ENCODE measurements around the gene SLC30A5.

Gene SLC30A5

GRCh38 chr5:69049151-69049550, 44.7 kb upstream of the SLC30A5 start:
- H3K4me1 ChIP-seq (ENCODE audit: control insufficient read depth in 2 of 2, insufficient read depth in 1 of 2, low read depth in 1 of 2, low read length in 2 of 2) = peaks cover 2 to 3% of the 10 kb centered on the region in 2 donors
- H3K14ac ChIP-seq (ENCODE audit: low read length) = no peak overlapping the region
- H3K27me3 ChIP-seq (ENCODE audit: control insufficient read depth in 3 of 3, insufficient read depth in 3 of 3, low read depth in 1 of 3, low read length in 3 of 3) = peaks cover 0 to 1% (median 0%) of the 10 kb centered on the region in 3 experiments
- no peak overlapping the region for H3K23ac ChIP-seq (ENCODE audit: low read depth, low read length, poor library complexity)
- no peak overlapping the region for H4K91ac ChIP-seq (ENCODE audit: low read depth, low read length, poor library complexity)
- no peaks in the 10 kb centered on the region for H3K79me1 ChIP-seq (ENCODE audit: low read depth, low read length)
- no CpG with 5 or more reads among the region's 1 CpG for WGBS, 2 donors (ENCODE audit: extremely low coverage in 2 of 2, insufficient read length in 2 of 2, insufficient replicate concordance in 1 of 2)
- no peaks in the 10 kb centered on the region for H3K9me3 ChIP-seq (replicated peaks in 1 of 2; ENCODE audit: control insufficient read depth in 2 of 2, insufficient read depth in 1 of 2, low read depth in 1 of 2, low read length in 2 of 2)
- H2BK15ac ChIP-seq (ENCODE audit: low read length) = no peak overlapping the region
- no peak overlapping the region for H3K18ac ChIP-seq (ENCODE audit: low read length)
- no peak overlapping the region for H2AFZ ChIP-seq (ENCODE audit: low read length)
- no peak overlapping the region for H2AK5ac ChIP-seq (ENCODE audit: low read depth, low read length)
- no peak overlapping the region for H3K4me2 ChIP-seq (ENCODE audit: insufficient read depth, low read length, poor library complexity, severe bottlenecking)
- H3K9ac ChIP-seq (ENCODE audit: low read depth, low read length, poor library complexity) = no peak overlapping the region
- no peak for DNase-seq (ENCODE audit: low spot score)
- H3K27ac ChIP-seq (replicated peaks; ENCODE audit: low read length) = no peak overlapping the region
- no peaks in the 10 kb centered on the region for H3K36me3 ChIP-seq (replicated peaks in 1 of 2; ENCODE audit: control insufficient read depth in 2 of 2, insufficient read depth in 2 of 2, low read length in 2 of 2)
- H2BK12ac ChIP-seq (ENCODE audit: low read length) = no peak overlapping the region
- H2BK120ac ChIP-seq (ENCODE audit: low read depth, low read length) = no peak overlapping the region
- H2BK5ac ChIP-seq (ENCODE audit: low read length) = no peak overlapping the region
- no peak overlapping the region for H3K4me3 ChIP-seq (ENCODE audit: low read length in 2 of 2)
- no peak overlapping the region for H4K8ac ChIP-seq (ENCODE audit: low read depth, low read length)
- H3K4ac ChIP-seq (ENCODE audit: low read length) = no peak overlapping the region

- H2AK5ac ChIP-seq (ENCODE audit: low read depth, low read length) = no peak overlapping the region
- no peak overlapping the region for H2BK15ac ChIP-seq (ENCODE audit: low read length)
- no peak overlapping the region for H3K4ac ChIP-seq (ENCODE audit: low read length)
- H3K18ac ChIP-seq (ENCODE audit: low read length) = no peak overlapping the region
- H4K8ac ChIP-seq (ENCODE audit: low read depth, low read length) = no peak overlapping the region
- no peak overlapping the region for H3K9ac ChIP-seq (ENCODE audit: low read depth, low read length, poor library complexity)
- no peaks in the 10 kb centered on the region for H3K9me3 ChIP-seq (replicated peaks in 1 of 2; ENCODE audit: control insufficient read depth in 2 of 2, insufficient read depth in 1 of 2, low read depth in 1 of 2, low read length in 2 of 2)
- DNase-seq (ENCODE audit: low spot score) = no peak
- no peak overlapping the region for H4K91ac ChIP-seq (ENCODE audit: low read depth, low read length, poor library complexity)
- H2AFZ ChIP-seq (ENCODE audit: low read length) = no peak overlapping the region
- no peaks in the 10 kb centered on the region for H3K36me3 ChIP-seq (replicated peaks in 1 of 2; ENCODE audit: control insufficient read depth in 2 of 2, insufficient read depth in 2 of 2, low read length in 2 of 2)
- WGBS, 2 donors (ENCODE audit: extremely low coverage in 2 of 2, insufficient read length in 2 of 2, insufficient replicate concordance in 1 of 2) = no CpG with 5 or more reads among the region's 2 CpGs
- no peak overlapping the region for H3K4me3 ChIP-seq (ENCODE audit: low read length in 2 of 2)
- H3K27ac ChIP-seq (replicated peaks; ENCODE audit: low read length) = no peak overlapping the region
- no peak overlapping the region for H3K23ac ChIP-seq (ENCODE audit: low read depth, low read length, poor library complexity)
- no peak overlapping the region for H2BK120ac ChIP-seq (ENCODE audit: low read depth, low read length)
- H3K14ac ChIP-seq (ENCODE audit: low read length) = no peak overlapping the region
- no peak overlapping the region for H3K4me2 ChIP-seq (ENCODE audit: insufficient read depth, low read length, poor library complexity, severe bottlenecking)
- H2BK5ac ChIP-seq (ENCODE audit: low read length) = no peak overlapping the region
- H2BK12ac ChIP-seq (ENCODE audit: low read length) = no peak overlapping the region
- H3K27me3 ChIP-seq (ENCODE audit: control insufficient read depth in 3 of 3, insufficient read depth in 3 of 3, low read depth in 1 of 3, low read length in 3 of 3) = peaks cover 0 to 1% (median 0%) of the 10 kb centered on the region in 3 experiments
- H3K79me1 ChIP-seq (ENCODE audit: low read depth, low read length) = no peaks in the 10 kb centered on the region
- H3K4me1 ChIP-seq (ENCODE audit: control insufficient read depth in 2 of 2, insufficient read depth in 1 of 2, low read depth in 1 of 2, low read length in 2 of 2) = peaks cover 2 to 3% of the 10 kb centered on the region in 2 donors
These were observed 44.0 kb upstream of the SLC30A5 start for GRCh38 chr5:69049796-69050195.

- peaks cover 2 to 3% of the 10 kb centered on the region in 2 donors for H3K4me1 ChIP-seq (ENCODE audit: control insufficient read depth in 2 of 2, insufficient read depth in 1 of 2, low read depth in 1 of 2, low read length in 2 of 2)
- H2AK5ac ChIP-seq (ENCODE audit: low read depth, low read length) = no peak overlapping the region
- no peak for DNase-seq (ENCODE audit: low spot score)
- no peak overlapping the region for H4K91ac ChIP-seq (ENCODE audit: low read depth, low read length, poor library complexity)
- H3K79me1 ChIP-seq (ENCODE audit: low read depth, low read length) = no peaks in the 10 kb centered on the region
- H2BK12ac ChIP-seq (ENCODE audit: low read length) = no peak overlapping the region
- no peak overlapping the region for H3K4ac ChIP-seq (ENCODE audit: low read length)
- no peak overlapping the region for H3K18ac ChIP-seq (ENCODE audit: low read length)
- H2BK15ac ChIP-seq (ENCODE audit: low read length) = no peak overlapping the region
- no peak overlapping the region for H3K23ac ChIP-seq (ENCODE audit: low read depth, low read length, poor library complexity)
- H3K9me3 ChIP-seq (replicated peaks in 1 of 2; ENCODE audit: control insufficient read depth in 2 of 2, insufficient read depth in 1 of 2, low read depth in 1 of 2, low read length in 2 of 2) = no peaks in the 10 kb centered on the region
- no peak overlapping the region for H3K4me3 ChIP-seq (ENCODE audit: low read length in 2 of 2)
- H3K27ac ChIP-seq (replicated peaks; ENCODE audit: low read length) = no peak overlapping the region
- H3K4me2 ChIP-seq (ENCODE audit: insufficient read depth, low read length, poor library complexity, severe bottlenecking) = no peak overlapping the region
- no peak overlapping the region for H2AFZ ChIP-seq (ENCODE audit: low read length)
- no CpG with 5 or more reads among the region's 3 CpGs for WGBS, 2 donors (ENCODE audit: extremely low coverage in 2 of 2, insufficient read length in 2 of 2, insufficient replicate concordance in 1 of 2)
- H3K27me3 ChIP-seq (ENCODE audit: control insufficient read depth in 3 of 3, insufficient read depth in 3 of 3, low read depth in 1 of 3, low read length in 3 of 3) = peaks cover 0 to 1% (median 0%) of the 10 kb centered on the region in 3 experiments
- no peaks in the 10 kb centered on the region for H3K36me3 ChIP-seq (replicated peaks in 1 of 2; ENCODE audit: control insufficient read depth in 2 of 2, insufficient read depth in 2 of 2, low read length in 2 of 2)
- H2BK120ac ChIP-seq (ENCODE audit: low read depth, low read length) = no peak overlapping the region
- no peak overlapping the region for H3K14ac ChIP-seq (ENCODE audit: low read length)
- H2BK5ac ChIP-seq (ENCODE audit: low read length) = no peak overlapping the region
- H4K8ac ChIP-seq (ENCODE audit: low read depth, low read length) = no peak overlapping the region
- no peak overlapping the region for H3K9ac ChIP-seq (ENCODE audit: low read depth, low read length, poor library complexity)
These were observed 43.6 kb upstream of the SLC30A5 start for GRCh38 chr5:69050214-69050613.

GRCh38 chr5:69052181-69052580, 41.6 kb upstream of the SLC30A5 start:
- Histone ChIP-seq H3K23ac (ENCODE audit: low read depth, low read length, poor library complexity) (no peak overlapping the region), H4K8ac (ENCODE audit: low read depth, low read length) (no peak overlapping the region), H2AK5ac (ENCODE audit: low read depth, low read length) (no peak overlapping the region), H3K4me2 (ENCODE audit: insufficient read depth, low read length, poor library complexity, severe bottlenecking) (no peak overlapping the region), H2BK5ac (ENCODE audit: low read length) (no peak overlapping the region), H3K27me3 (ENCODE audit: control insufficient read depth in 3 of 3, insufficient read depth in 3 of 3, low read depth in 1 of 3, low read length in 3 of 3) (no peaks in the 10 kb centered on the region), H3K79me1 (ENCODE audit: low read depth, low read length) (no peaks in the 10 kb centered on the region), H3K36me3 (replicated peaks in 1 of 2; ENCODE audit: control insufficient read depth in 2 of 2, insufficient read depth in 2 of 2, low read length in 2 of 2) (no peaks in the 10 kb centered on the region), H3K27ac (replicated peaks; ENCODE audit: low read length) (no peak overlapping the region), H3K4me1 (ENCODE audit: control insufficient read depth in 2 of 2, insufficient read depth in 1 of 2, low read depth in 1 of 2, low read length in 2 of 2) (no peaks in the 10 kb centered on the region), H2BK120ac (ENCODE audit: low read depth, low read length) (no peak overlapping the region), H3K4ac (ENCODE audit: low read length) (no peak overlapping the region), H3K4me3 (ENCODE audit: low read length in 2 of 2) (no peak overlapping the region), H2BK12ac (ENCODE audit: low read length) (no peak overlapping the region), H2BK15ac (ENCODE audit: low read length) (no peak overlapping the region), H4K91ac (ENCODE audit: low read depth, low read length, poor library complexity) (no peak overlapping the region), H2AFZ (ENCODE audit: low read length) (no peak overlapping the region), H3K14ac (ENCODE audit: low read length) (no peak overlapping the region), H3K18ac (ENCODE audit: low read length) (no peak overlapping the region), H3K9me3 (replicated peaks in 1 of 2; ENCODE audit: control insufficient read depth in 2 of 2, insufficient read depth in 1 of 2, low read depth in 1 of 2, low read length in 2 of 2) (no peaks in the 10 kb centered on the region), H3K9ac (ENCODE audit: low read depth, low read length, poor library complexity) (no peak overlapping the region)
- no CpG with 5 or more reads among the region's 6 CpGs for WGBS, 2 donors (ENCODE audit: extremely low coverage in 2 of 2, insufficient read length in 2 of 2, insufficient replicate concordance in 1 of 2)
- no peak for DNase-seq (ENCODE audit: low spot score)

Measured in neuronal stem cell (in vitro differentiated cells).